ENCODE measurements around the gene CBFA2T2.

DNA sequence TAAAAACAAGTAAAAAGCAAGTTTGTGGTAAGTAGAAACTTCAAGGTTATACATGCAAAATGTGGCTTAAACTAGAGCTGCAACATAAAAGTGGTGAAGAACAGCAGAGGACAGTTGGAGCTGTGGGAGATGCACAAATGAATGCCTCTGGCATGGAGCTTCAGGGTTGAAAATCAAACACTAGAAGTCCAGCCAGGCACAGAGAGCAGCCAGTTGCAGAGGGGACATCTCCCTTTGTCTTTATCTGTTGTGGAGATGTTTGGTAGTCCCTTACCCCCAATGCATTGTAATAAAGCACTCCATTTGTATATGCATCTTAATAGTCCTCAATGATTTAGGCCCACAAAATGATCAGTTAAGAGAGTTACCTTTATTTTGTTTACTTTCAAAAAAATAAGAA is 99.2 kb downstream of the CBFA2T2 start:
- TF ChIP-seq, protein P1, sequence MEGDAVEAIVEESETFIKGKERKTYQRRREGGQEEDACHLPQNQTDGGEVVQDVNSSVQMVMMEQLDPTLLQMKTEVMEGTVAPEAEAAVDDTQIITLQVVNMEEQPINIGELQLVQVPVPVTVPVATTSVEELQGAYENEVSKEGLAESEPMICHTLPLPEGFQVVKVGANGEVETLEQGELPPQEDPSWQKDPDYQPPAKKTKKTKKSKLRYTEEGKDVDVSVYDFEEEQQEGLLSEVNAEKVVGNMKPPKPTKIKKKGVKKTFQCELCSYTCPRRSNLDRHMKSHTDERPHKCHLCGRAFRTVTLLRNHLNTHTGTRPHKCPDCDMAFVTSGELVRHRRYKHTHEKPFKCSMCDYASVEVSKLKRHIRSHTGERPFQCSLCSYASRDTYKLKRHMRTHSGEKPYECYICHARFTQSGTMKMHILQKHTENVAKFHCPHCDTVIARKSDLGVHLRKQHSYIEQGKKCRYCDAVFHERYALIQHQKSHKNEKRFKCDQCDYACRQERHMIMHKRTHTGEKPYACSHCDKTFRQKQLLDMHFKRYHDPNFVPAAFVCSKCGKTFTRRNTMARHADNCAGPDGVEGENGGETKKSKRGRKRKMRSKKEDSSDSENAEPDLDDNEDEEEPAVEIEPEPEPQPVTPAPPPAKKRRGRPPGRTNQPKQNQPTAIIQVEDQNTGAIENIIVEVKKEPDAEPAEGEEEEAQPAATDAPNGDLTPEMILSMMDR (conservative IDR thresholded peaks at IDR 0.05; ENCODE audit: low read depth, low read length) = no peak
- TF ChIP-seq, protein P2, sequence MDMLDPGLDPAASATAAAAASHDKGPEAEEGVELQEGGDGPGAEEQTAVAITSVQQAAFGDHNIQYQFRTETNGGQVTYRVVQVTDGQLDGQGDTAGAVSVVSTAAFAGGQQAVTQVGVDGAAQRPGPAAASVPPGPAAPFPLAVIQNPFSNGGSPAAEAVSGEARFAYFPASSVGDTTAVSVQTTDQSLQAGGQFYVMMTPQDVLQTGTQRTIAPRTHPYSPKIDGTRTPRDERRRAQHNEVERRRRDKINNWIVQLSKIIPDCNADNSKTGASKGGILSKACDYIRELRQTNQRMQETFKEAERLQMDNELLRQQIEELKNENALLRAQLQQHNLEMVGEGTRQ (IDR thresholded peaks at IDR 0.05; ENCODE audit: low read depth, low read length) = no peak
- TF ChIP-seq MAZ (IDR thresholded peaks at IDR 0.05; ENCODE audit: borderline replicate concordance, low read depth, low read length) (no peak), POLR2A (IDR thresholded peaks at IDR 0.05; ENCODE audit: low read depth, low read length) (no peak), NFE2L2 (IDR thresholded peaks at IDR 0.05; ENCODE audit: low read depth, low read length) (no peak)
- TF ChIP-seq, protein P3, sequence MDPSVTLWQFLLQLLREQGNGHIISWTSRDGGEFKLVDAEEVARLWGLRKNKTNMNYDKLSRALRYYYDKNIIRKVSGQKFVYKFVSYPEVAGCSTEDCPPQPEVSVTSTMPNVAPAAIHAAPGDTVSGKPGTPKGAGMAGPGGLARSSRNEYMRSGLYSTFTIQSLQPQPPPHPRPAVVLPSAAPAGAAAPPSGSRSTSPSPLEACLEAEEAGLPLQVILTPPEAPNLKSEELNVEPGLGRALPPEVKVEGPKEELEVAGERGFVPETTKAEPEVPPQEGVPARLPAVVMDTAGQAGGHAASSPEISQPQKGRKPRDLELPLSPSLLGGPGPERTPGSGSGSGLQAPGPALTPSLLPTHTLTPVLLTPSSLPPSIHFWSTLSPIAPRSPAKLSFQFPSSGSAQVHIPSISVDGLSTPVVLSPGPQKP (IDR thresholded peaks at IDR 0.05; ENCODE audit: borderline replicate concordance, low read depth, low read length) = no peak

All from IMR-90 (cell line).